Measurements from ENCODE around the gene TMCC3. TPM values are rescaled to one million over a fixed set of nuclear protein-coding genes. Genes with fewer than 3 reads are reported as not detected.

Gene TMCC3
- total RNA-seq, 1 experiment from 2014 or later = 2.2 TPM

DNA sequence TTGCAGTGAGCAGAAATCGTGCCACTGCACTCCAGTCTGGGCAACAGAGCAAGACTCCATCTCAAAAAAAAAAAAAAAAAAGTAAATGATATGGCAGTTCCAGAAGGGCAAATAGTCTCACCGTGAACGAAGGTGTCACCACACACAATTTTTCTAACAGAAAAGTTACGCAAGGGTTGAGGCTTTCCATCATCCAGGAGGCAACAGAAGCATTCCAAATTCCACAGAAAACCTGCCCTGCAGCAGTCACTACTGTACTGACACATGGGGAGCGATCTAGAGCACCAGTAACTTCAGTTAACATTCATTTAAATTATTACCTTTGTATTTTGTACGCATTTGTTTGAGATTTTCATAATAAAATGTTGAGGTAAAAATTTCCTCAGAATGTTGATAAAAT is 24.8 kb downstream of the TMCC3 start:
- DNase-seq (ENCODE audit: low spot score) (no peak), ATAC-seq (no peak)
- Mint-ChIP-seq H3K27ac (no peak overlapping the region), H3K36me3 (peaks cover 7% of the 10 kb centered on the region), H3K4me3 (no peak overlapping the region), H3K4me1 (no peaks in the 10 kb centered on the region), H3K27me3 (ENCODE audit: low read depth) (no peaks in the 10 kb centered on the region; the same call in 1 of the 2 replicates), H3K9me3 (peaks cover 21% of the 10 kb centered on the region)
- TF ChIP-seq, protein P1, sequence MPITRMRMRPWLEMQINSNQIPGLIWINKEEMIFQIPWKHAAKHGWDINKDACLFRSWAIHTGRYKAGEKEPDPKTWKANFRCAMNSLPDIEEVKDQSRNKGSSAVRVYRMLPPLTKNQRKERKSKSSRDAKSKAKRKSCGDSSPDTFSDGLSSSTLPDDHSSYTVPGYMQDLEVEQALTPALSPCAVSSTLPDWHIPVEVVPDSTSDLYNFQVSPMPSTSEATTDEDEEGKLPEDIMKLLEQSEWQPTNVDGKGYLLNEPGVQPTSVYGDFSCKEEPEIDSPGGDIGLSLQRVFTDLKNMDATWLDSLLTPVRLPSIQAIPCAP (CRISPR knock-in tag; IDR thresholded peaks at IDR 0.05) = no peak
- no peak for TF ChIP-seq ESRRA (CRISPR knock-in tag; IDR thresholded peaks at IDR 0.05; ENCODE audit: borderline replicate concordance)
- no peak for TF ChIP-seq MYBL2 (CRISPR knock-in tag; IDR thresholded peaks at IDR 0.05)
- no peak for TF ChIP-seq TP53 (CRISPR knock-in tag; IDR thresholded peaks at IDR 0.05)
- no peak for TF ChIP-seq GABPB1 (CRISPR knock-in tag; IDR thresholded peaks at IDR 0.05)
- TF ChIP-seq, protein P2, sequence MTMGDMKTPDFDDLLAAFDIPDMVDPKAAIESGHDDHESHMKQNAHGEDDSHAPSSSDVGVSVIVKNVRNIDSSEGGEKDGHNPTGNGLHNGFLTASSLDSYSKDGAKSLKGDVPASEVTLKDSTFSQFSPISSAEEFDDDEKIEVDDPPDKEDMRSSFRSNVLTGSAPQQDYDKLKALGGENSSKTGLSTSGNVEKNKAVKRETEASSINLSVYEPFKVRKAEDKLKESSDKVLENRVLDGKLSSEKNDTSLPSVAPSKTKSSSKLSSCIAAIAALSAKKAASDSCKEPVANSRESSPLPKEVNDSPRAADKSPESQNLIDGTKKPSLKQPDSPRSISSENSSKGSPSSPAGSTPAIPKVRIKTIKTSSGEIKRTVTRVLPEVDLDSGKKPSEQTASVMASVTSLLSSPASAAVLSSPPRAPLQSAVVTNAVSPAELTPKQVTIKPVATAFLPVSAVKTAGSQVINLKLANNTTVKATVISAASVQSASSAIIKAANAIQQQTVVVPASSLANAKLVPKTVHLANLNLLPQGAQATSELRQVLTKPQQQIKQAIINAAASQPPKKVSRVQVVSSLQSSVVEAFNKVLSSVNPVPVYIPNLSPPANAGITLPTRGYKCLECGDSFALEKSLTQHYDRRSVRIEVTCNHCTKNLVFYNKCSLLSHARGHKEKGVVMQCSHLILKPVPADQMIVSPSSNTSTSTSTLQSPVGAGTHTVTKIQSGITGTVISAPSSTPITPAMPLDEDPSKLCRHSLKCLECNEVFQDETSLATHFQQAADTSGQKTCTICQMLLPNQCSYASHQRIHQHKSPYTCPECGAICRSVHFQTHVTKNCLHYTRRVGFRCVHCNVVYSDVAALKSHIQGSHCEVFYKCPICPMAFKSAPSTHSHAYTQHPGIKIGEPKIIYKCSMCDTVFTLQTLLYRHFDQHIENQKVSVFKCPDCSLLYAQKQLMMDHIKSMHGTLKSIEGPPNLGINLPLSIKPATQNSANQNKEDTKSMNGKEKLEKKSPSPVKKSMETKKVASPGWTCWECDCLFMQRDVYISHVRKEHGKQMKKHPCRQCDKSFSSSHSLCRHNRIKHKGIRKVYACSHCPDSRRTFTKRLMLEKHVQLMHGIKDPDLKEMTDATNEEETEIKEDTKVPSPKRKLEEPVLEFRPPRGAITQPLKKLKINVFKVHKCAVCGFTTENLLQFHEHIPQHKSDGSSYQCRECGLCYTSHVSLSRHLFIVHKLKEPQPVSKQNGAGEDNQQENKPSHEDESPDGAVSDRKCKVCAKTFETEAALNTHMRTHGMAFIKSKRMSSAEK (CRISPR knock-in tag; IDR thresholded peaks at IDR 0.05; ENCODE audit: borderline replicate concordance) = no peak
- no peak for TF ChIP-seq KAT7 (CRISPR knock-in tag; IDR thresholded peaks at IDR 0.05; ENCODE audit: borderline replicate concordance)
- TF ChIP-seq, protein P3, sequence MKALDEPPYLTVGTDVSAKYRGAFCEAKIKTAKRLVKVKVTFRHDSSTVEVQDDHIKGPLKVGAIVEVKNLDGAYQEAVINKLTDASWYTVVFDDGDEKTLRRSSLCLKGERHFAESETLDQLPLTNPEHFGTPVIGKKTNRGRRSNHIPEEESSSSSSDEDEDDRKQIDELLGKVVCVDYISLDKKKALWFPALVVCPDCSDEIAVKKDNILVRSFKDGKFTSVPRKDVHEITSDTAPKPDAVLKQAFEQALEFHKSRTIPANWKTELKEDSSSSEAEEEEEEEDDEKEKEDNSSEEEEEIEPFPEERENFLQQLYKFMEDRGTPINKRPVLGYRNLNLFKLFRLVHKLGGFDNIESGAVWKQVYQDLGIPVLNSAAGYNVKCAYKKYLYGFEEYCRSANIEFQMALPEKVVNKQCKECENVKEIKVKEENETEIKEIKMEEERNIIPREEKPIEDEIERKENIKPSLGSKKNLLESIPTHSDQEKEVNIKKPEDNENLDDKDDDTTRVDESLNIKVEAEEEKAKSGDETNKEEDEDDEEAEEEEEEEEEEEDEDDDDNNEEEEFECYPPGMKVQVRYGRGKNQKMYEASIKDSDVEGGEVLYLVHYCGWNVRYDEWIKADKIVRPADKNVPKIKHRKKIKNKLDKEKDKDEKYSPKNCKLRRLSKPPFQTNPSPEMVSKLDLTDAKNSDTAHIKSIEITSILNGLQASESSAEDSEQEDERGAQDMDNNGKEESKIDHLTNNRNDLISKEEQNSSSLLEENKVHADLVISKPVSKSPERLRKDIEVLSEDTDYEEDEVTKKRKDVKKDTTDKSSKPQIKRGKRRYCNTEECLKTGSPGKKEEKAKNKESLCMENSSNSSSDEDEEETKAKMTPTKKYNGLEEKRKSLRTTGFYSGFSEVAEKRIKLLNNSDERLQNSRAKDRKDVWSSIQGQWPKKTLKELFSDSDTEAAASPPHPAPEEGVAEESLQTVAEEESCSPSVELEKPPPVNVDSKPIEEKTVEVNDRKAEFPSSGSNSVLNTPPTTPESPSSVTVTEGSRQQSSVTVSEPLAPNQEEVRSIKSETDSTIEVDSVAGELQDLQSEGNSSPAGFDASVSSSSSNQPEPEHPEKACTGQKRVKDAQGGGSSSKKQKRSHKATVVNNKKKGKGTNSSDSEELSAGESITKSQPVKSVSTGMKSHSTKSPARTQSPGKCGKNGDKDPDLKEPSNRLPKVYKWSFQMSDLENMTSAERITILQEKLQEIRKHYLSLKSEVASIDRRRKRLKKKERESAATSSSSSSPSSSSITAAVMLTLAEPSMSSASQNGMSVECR (CRISPR knock-in tag; IDR thresholded peaks at IDR 0.05; ENCODE audit: borderline replicate concordance) = no peak
- TF ChIP-seq GRHL2 (CRISPR knock-in tag; IDR thresholded peaks at IDR 0.05; ENCODE audit: insufficient replicate concordance, severe bottlenecking) = no peak
- TF ChIP-seq OVOL2 (CRISPR knock-in tag; IDR thresholded peaks at IDR 0.05; ENCODE audit: borderline replicate concordance) = no peak
- no peak for TF ChIP-seq ZBTB21 (CRISPR knock-in tag; IDR thresholded peaks at IDR 0.05; ENCODE audit: borderline replicate concordance)
- TF ChIP-seq, protein P4, sequence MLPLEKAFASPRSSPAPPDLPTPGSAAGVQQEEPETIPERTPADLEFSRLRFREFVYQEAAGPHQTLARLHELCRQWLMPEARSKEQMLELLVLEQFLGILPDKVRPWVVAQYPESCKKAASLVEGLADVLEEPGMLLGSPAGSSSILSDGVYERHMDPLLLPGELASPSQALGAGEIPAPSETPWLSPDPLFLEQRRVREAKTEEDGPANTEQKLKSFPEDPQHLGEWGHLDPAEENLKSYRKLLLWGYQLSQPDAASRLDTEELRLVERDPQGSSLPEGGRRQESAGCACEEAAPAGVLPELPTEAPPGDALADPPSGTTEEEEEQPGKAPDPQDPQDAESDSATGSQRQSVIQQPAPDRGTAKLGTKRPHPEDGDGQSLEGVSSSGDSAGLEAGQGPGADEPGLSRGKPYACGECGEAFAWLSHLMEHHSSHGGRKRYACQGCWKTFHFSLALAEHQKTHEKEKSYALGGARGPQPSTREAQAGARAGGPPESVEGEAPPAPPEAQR (CRISPR knock-in tag; IDR thresholded peaks at IDR 0.05) = no peak
- TF ChIP-seq ELF4 (CRISPR knock-in tag; IDR thresholded peaks at IDR 0.05; ENCODE audit: low read depth) = no peak
- TF ChIP-seq, protein P5, sequence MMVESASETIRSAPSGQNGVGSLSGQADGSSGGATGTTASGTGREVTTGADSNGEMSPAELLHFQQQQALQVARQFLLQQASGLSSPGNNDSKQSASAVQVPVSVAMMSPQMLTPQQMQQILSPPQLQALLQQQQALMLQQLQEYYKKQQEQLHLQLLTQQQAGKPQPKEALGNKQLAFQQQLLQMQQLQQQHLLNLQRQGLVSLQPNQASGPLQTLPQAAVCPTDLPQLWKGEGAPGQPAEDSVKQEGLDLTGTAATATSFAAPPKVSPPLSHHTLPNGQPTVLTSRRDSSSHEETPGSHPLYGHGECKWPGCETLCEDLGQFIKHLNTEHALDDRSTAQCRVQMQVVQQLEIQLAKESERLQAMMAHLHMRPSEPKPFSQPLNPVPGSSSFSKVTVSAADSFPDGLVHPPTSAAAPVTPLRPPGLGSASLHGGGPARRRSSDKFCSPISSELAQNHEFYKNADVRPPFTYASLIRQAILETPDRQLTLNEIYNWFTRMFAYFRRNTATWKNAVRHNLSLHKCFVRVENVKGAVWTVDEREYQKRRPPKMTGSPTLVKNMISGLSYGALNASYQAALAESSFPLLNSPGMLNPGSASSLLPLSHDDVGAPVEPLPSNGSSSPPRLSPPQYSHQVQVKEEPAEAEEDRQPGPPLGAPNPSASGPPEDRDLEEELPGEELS (CRISPR knock-in tag; IDR thresholded peaks at IDR 0.05) = no peak
- ChIA-PET POLR2A (no interaction called here), CTCF (no interaction called here)
